Measurements from ENCODE around the gene DHRS4.
"Not testable (repeated sequence)": the region's sequence is repeated elsewhere in the genome, so short reads cannot be mapped to it uniquely, and the experiment has no call there.

DHRS4 gene

GRCh38 chr14:23941669-23942068 lies 11.9 kb upstream of the DHRS4 start:
- DNase-seq: no peak

DNA sequence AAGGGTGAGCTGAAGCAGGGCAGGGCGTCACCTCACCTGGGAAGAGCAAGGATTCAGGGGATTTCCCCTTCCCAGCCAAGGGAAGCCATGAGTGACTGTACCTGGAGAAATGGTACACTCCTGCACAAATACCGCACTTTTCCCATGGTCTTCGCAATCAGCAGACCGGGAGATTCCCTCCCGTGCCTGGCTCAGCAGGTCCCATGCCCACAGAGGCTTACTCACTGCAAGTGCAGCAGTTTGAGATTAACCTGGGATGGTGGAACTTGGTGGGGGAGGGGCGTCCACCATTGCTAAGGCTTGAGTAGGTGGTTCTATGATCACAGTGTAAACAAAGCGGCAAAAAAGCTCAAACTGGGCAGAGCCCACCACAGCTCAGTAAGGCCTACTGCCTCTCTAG lies 11.0 kb upstream of the DHRS4 start:
- DNase-seq: no peak

DNA sequence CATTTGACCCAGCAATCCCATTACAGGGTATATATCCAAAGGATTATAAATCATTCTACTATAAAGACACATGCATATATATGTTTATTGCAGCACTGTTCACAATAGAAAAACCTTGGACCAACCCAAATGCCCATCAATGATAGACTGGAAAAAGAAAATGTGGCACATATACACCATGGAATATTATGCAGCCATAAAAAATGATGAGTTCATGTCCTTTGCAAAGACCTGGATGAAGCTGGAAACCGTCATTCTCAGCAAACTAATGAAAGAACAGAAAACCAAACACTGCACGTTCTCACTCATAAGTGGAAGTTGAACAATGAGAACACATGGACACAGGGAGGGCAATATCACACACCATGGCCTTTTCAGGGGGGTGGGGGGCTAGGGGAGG lies 4.5 kb upstream of the DHRS4 start:
- not testable (repeated sequence) for DNase-seq

GRCh38 chr14:23950411-23951135 lies 3.0 kb upstream of the DHRS4 start:
- no peak for DNase-seq

DNA sequence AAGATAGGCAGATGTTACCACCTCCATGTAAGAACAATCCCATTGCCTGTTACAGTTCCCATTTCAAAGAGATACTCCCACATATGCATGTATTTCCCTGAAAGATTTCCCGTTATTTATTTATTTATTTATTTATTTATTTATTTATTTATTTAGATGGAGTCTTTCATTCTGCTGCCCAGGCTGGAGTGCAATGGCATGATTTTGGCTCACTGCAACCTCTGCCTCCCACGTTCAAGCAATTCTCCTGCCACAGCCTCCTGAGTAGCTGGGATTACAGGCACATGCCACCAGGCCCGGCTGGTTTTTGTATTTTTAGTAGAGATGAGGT lies 2.5 kb upstream of the DHRS4 start:
- not testable (repeated sequence) for DNase-seq

DNA sequence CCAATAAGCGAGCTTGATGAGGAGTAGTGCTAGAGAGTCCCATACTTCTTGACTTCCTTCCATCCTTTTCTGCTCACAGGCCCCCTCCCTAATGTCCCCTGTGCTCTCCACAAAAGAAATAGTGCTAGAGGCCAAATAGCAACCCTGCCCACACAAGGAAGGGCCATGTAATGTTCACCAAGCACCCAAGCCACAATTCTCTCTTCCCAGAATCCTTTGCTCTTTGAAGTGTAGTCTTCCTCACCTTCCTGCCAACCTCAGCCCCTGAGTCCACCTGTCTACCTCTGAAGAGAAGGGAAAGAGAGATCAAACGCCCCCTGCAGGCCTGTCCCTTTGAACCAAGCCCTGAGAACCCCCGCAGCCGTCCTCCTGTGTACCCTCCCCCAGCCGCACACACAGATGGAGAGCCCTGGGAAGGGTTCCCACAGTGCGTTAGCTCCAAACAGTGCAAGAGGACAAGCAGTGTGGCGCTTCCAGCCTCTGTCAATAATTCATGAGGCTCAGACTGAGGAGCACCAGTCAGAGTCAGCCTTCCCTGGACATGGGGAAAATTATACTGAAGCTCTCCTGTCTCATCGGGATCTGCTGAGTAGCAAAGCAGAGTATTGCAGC lies 1.9 kb upstream of the DHRS4 start:
- no peak for DNase-seq

DNA sequence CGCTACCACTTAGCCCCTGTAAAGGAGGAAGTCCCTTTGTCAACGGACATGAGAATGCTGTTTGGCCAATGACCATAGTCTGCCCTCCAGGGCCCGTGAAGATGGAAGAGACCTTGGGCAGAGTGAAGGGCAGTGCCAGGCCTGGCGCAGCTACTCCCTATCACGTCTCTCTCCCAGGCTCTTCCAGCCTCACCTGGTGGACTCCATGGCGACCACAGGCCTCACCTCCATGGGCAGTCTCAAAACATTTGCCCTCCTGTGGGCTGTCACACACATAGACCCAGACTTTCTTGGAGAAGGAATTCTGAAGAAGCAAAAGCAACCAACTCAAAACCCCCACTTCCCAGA lies 480 bp upstream of the DHRS4 start:
- not testable (repeated sequence) for DNase-seq

DNA sequence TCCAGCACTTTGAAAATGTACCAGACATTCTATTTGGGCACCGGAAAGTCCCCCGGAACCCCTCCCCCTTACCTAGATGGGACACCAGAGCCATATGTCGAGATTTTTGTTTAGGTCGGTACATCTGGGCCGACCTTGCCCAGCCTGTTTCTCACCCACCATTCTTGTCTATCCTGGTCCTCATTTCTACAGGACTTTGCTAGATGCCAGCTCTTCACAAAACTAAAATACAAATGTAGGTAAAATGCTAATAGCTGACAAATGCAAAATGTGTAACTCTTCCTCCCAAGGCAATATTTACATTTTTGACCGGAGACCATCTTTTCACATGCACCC lies 677 bp downstream of the DHRS4 start:
- DNase-seq: not testable (repeated sequence)

DNA sequence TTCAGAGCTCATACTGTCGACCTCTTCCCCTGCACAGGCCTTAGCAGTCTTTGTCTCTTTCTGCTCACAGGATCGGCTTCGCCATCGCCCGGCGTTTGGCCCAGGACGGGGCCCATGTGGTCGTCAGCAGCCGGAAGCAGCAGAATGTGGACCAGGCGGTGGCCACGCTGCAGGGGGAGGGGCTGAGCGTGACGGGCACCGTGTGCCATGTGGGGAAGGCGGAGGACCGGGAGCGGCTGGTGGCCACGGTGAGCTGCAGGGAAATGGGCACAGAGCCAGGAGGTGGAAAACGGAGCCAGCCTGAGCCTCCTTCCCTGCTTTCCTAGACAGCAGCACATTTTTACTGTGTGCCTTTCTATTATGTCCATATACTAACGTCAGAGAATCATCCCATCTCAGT lies 1.4 kb downstream of the DHRS4 start:
- not testable (repeated sequence) for DNase-seq

- not testable (repeated sequence) for DNase-seq
Observed at GRCh38 chr14:23955811-23956210, 2.2 kb downstream of the DHRS4 start.

DNA sequence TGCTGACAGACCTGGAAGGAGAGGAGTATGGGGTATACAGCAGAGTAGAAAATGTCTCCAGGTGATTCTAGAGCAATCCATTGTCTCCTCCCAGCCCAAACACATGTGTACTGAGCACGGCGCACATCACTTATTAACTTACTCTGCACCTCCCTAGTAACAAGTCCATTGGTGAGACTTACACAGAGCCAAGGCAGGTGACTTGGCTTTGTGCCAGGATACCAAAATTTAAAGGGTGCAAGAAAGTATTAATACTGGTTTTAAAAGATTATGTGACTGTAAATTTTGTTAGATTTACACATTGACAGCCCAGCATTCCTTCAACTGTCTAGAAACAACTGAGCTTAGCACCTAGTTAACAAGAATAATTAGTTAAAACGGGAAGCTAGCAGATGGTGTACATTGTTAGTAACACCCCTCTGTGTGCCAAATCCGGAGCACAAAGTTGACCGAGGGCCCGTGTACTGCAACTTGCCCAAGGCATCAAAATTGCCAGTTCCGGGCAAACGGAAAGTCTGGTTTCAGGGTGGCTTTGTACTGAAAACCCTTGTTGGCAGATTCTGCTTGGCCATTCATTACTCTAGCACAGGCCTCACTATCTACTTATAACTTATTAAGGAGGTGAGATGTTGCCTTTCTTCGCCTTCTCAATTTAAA lies 4.5 kb downstream of the DHRS4 start:
- DNase-seq: not testable (repeated sequence)

- not testable (repeated sequence) for DNase-seq
Observed at GRCh38 chr14:23960899-23961298, 7.3 kb downstream of the DHRS4 start.

DNA sequence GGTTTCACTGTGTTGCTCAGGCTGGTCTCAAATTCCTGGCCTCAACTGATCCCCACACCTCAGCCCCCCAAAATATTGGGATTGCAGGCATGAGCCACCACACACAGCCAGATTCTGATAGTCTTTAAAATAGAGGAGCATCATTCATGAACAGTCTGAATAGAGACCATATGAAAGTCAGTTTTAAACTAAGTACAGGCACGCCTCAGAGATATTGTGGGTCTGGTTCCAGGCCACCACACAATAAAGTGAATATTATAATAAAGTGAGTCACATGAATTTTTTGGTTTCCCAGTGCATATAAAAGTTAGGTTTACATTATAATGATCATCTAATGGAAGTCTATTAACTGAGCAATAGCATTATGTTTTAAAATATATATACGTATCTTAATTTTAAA lies 8.1 kb downstream of the DHRS4 start:
- DNase-seq: not testable (repeated sequence)

GRCh38 chr14:23969130-23969480 lies 15.5 kb downstream of the DHRS4 start:
- DNase-seq: not testable (repeated sequence)

DNA sequence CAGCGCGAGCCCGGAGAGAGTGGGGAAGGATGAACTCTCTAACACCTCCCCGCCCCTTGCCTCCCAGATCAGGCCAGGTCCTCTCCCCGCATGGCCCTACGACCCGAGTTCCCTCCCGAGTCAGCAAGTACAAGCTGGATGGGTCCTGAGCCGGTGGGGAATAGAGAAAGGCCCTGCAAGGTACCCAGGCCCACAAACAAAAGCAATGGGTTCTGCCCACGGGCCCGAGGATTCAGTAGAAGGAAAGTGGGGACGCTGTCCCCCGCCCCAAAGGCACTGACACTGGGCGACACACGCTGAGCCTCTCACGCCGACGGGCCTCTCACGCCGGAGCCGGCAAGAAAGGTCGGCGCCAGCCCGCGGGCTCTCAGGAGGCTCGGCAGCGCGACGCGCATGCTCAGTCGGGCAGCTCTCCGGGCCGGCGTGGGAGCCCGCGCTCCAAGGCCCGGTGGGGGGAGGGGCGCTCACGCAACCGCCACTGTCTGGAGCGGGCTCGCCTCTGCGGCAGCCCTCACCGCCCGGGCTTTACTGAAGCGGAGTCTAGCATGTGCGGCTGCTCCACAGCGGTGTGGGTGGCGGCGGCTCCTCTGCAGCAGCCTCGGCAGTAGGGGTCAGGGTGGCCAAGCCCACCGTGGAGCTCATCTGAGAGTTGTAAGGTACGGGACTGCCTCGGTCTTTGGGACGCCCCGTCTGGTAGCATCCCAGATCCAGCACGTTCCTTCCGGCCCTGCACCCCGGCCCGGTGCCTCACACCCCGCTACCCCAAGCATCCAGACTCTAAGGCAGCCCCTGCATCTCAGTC lies 16.1 kb downstream of the DHRS4 start:
- peak; percentile 67 for DNase-seq

DNA sequence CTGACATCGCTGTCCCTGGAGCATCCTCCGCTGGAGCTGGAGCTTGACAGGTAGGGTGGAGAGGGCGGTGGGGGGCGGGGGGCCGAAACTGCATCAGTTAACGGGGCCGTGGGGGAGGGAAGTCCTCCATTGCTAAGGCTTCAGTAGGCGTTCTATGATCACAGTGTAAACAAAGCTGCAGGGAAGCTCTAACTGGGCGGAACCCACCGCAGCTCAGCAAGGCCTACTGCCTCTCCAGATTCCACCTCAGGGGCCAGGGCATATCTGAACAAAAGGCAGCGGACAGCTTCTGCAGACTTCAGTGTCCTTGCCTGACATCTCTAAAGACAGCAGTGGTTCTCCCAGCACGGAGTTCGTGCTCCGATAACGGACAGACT lies 16.7 kb downstream of the DHRS4 start:
- DNase-seq: not testable (repeated sequence)

DNA sequence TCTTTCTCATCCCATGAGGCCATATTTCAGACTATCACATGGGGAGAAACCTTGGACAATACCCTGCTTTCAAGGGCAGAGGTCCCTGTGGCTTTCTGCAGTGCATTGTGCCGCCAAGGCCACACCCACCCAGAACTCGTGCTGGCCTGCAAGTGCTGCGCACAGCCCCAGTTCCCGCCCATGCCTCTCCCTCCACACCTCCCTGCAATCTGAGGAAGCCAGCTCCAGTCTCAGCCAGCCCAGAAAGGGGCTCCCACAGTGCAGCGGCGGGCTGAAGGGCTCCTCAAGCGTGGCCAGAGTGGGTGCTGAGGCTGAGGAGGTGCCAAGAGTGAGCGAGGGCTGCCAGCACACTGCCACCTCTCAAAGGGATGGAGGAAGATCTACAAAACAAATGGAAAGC lies 19.6 kb downstream of the DHRS4 start:
- DNase-seq: not testable (repeated sequence)

DNA sequence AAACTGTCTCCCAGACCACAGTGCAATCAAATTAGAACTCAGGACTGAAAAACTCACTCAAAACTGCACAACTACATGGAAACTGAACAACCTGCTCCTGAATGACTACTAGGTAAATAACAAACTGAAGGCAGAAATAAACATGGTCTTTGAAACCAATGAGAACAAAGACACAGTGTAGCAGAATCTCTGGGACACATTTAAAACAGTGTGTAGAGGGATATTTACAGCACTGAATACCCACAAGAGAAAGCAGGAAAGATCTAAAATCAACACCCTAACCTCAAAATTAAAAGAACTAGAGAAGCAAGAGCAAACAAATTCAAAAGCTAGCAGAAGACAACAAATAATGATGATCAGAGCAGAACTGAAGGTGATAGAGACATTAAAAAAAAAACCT lies 20.5 kb downstream of the DHRS4 start:
- DNase-seq: not testable (repeated sequence)

DNA sequence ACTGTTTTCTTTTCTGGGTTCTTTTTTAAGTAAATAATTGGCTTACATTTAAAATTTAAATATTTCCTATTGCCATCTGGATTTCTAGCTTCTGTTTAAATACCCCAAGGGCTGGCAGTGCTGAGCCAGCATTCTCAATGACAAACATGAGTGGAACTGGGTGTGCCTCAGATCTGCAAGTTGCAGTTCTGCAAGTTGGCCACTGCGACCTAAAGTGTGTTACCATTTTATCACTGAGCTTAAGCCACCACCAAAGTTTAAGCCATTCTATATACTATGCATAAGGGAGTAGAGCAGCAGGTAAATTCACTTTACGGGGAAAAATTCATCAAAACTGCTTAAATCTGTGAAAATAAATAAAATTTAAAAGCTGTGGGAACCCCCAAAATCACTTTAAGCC lies 23.6 kb downstream of the DHRS4 start:
- DNase-seq: not testable (repeated sequence)

DNA sequence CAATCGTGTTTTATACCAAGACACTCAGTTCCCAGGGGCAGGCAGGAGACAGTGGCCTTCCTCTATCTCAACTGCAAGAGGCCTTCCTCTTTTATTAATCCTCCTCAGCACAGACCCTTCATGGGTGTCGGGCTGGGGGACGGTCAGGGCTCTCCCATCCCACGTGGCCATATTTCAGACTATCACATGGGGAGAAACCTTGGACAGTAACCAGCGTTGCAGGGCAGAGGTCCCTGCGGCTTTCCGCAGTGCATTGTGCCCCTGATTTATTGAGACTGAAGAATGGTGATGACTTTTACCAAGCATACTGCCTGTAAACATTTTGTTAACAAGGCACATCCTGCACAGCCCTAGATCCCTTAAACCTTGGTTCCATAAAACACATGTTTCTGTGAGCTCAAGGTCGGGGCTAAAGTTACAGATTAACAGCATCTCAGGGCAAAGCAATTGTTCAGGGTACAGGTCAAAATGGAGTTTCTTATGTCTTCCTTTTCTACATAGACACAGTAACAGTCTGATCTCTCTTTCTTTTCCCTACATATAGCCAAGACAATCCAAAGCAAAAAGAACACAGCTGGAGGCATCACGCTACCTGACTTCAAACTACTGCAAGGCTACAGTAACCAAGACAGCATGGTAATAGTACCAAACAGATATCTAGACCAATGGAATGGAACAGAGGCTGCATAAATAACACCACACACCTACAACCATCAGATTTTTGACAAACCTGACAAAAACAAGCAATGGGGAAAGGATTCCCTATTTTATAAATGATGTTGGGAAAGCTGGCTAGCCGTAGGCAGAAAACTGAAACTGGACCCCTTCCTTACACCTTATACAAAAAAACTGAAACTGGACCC lies 28.6 kb downstream of the DHRS4 start:
- DNase-seq: not testable (repeated sequence)

DNA sequence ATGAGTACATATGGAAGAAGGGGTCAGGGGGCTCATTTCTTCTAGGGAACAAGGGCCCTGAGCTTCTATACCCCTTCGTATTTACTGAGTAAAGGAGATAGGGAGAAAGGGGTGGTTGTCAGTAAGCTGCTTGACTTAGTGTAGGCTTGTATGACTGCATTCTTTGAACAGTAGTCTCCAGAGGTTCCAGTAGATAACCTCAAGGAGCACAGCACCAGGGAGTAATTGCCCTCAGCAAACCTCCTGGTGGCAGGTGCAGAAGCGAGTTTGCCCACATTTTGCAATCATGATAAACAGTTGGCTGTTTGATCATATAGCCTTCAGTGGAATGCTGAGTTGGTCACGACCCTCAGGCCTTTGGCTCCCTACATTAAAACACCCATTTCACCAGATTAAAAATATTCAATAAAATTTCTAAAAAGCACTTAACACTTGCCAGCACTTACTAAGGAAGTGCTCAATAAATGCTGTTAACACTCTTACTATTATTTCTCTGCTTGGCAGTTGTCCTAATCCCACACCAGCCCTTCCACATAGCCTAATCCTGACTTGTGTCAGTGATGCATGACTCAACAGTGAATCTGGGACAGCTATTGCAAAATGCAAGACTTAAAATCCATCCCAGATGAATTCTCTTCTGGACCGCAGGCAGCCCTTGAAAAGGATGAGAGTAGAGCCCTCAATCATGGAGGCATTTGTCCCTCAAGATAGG lies 31.5 kb downstream of the DHRS4 start:
- no peak for DNase-seq

DNA sequence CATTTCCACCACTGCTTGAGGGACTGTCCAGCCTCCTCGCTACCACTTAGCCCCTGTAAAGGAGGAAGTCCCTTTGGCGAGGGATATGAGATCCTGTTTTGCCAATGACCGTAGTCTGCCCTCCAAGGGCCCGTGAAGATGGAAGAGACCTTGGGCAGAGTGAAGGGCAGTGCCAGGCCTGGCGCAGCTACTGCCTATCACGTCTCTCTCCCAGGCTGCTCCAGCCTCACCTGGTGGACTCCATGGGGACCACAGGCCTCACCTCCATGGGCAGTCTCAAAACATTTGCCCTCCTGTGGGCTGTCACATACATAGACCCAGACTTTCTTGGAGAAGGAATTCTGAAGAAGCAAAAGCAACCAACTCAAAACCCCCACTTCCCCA lies 34.6 kb downstream of the DHRS4 start:
- not testable (repeated sequence) for DNase-seq
